NB4 (cell line): ENCODE results near the gene KSR2.

ENCODE experiments used
- DNase-seq: peaks from one replicate; pipeline ENCODE4 v3.0.0; 2010; ENCODE audit warnings: low read depth
- H3K4me3 ChIP-seq: one replicate; pipeline ENCODE4 v1.5.1; 2011; ENCODE audit warnings: mild to moderate bottlenecking, low read depth, low read length, moderate library complexity
- CTCF ChIP-seq: IDR thresholded peaks from one replicate; pipeline ENCODE4 v1.5.1; 2012; ENCODE audit warnings: low read depth, low read length
- MAX ChIP-seq: IDR thresholded peaks from 2 replicates; pipeline ENCODE4 v1.6.1; 2011; ENCODE audit warnings: low read depth, low read length
- MYC ChIP-seq: IDR thresholded peaks from 2 replicates; pipeline ENCODE4 v1.6.1; 2011; ENCODE audit warnings: low read depth, low read length
- POLR2A ChIP-seq: IDR thresholded peaks from 2 replicates; pipeline ENCODE4 v1.6.1; 2011; ENCODE audit warnings: mild to moderate bottlenecking; ENCODE audit not compliant: insufficient read length; ENCODE audit errors: extremely low read depth

KSR2 gene

DNA sequence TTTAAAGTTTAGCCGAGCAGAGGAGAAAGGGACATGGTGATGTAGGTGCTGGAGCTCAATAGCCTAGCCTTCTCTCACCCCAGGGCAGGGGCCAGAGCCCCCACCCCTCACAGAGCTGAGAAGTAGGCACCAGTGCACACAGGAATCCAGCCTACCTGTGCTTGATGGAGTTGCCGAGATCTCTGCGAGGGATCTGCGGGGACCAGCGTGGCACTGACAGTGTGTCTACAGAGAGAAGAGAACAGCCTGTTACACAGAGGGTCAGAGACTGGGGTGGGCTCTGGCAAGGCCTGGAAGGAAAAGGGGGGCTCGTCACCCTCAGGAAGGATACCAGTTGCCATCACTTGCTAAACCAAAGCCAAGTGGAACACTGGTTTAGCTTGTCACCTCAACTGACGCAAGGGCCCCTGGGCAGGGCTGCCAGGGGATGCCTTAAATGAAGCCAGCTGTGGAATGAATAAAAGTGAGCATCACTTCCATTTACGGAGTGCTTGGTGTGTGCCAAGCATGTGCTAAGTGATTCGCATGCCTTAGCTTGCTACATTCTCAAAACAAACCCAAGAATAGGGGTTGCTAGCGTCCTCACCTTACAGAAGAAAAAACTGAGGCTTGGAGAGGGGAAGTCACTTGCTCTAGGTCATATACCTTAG lies 386.5 kb downstream of the KSR2 start:
- no peak for TF ChIP-seq CTCF
- no peak overlapping the region for H3K4me3 ChIP-seq
- DNase-seq, result no peak

- no peak overlapping the region for H3K4me3 ChIP-seq
- DNase-seq, result peak; percentile 56
- TF ChIP-seq MAX (no peak), MYC (no peak), POLR2A (no peak), CTCF (no peak)
These were observed 388.1 kb downstream of the KSR2 start for GRCh38 chr12:117580718-117581062.

GRCh38 chr12:117580015-117580717 lies 388.6 kb downstream of the KSR2 start:
- no peak overlapping the region for H3K4me3 ChIP-seq
- TF ChIP-seq MAX (no peak), MYC (no peak), POLR2A (no peak)
- no peak for DNase-seq

DNA sequence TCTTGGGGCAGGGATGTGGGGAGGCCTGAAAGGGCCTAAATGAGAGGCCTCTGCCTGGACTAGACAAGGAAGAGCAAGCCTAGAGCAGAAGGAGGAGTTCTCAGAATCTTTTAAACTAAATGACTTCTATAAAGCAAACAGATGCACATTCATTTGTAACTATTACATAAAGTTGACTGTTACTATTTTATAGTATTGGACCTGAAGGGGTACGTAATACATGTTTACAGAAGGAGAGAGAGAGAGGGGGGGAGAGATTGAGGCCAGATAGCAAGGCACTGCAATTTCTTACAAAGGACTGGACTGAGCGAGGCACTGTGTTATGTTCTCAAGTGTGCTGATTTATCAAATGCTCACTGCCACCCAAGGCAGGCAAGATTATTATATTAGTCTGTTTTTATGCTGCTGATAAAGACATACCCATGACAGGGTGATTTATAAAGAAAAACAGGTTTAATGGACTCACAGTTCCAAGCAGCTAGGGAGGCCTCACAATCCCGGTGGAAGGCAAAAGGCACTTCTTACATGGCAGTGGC lies 391.6 kb downstream of the KSR2 start:
- no peak for DNase-seq
- TF ChIP-seq CTCF (no peak), MYC (no peak), POLR2A (no peak), MAX (no peak)
- no peak overlapping the region for H3K4me3 ChIP-seq

DNA sequence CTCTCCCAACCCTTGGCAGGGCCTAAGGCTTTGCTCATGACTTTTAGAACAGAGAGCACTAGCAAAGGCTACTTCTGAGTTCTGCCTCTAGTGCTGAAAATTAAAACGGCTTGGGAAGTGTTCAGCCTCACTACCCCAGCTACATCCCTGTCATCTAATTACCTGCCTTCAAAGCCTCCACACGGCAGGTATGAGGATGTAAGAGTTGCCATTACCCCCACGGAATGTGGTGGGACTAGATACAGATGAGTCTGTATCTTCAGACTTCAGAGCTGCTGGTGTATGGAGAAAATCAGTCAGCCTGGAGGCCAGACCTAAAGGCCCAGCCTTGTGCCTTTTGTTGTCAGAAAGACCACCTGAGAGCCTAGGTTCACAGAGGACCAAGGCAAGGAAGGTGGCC lies 392.7 kb downstream of the KSR2 start:
- TF ChIP-seq MYC (no peak), CTCF (no peak), MAX (no peak), POLR2A (no peak)
- no peak for DNase-seq
- no peak overlapping the region for H3K4me3 ChIP-seq

DNA sequence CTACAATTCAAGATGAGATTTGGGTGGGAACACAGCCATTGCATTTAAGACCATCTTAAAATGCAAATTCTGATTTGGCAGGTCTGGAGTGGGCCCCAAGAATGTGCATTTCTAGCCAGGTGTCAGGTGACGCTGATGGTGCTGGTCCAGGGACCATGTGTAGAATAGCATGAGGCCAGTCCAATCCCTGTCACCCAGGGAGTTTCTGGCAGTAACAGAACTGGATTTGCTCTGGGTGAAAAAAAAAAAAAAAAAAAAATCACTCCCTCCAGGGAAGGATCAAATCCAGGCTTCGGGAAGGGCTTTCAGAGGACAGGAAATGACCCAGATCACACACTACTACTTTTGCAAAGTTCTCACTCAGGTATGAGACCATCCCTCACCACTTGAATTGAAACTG lies 394.1 kb downstream of the KSR2 start:
- no peak overlapping the region for H3K4me3 ChIP-seq
- no peak for DNase-seq
- no peak for TF ChIP-seq CTCF
